Measurements from ENCODE around the gene STARD3NL.
"Not testable (repeated sequence)": the region's sequence is repeated elsewhere in the genome, so short reads cannot be mapped to it uniquely, and the experiment has no call there.

The STARD3NL gene

GRCh38 chr7:38270405-38270804 is 92.4 kb downstream of the STARD3NL start:
- DNase-seq: not testable (repeated sequence)

- DNase-seq: no peak
These were observed 95.4 kb downstream of the STARD3NL start, which contains the start of gene TARP for GRCh38 chr7:38273286-38273995. Gene TARP (minus strand): TSS chr7:38273636.

GRCh38 chr7:38274486-38274885 is 96.4 kb downstream of the STARD3NL start:
- DNase-seq: no peak

GRCh38 chr7:38274927-38275620 is 97.0 kb downstream of the STARD3NL start:
- DNase-seq: no peak

- no peak for DNase-seq
These were observed 98.2 kb downstream of the STARD3NL start for GRCh38 chr7:38276096-38276877.

GRCh38 chr7:38280000-38280399 is 102.0 kb downstream of the STARD3NL start:
- no peak for DNase-seq
